HepG2 (cell line): Measurements from ENCODE around the gene PHKG2. TPM values are rescaled to one million over a fixed set of nuclear protein-coding genes. Genes with fewer than 3 reads are reported as not detected.
A peak's percentile ranks its signal among the peaks of the same experiment; 100 is the strongest.

Source experiments
- GZF1 ChIP-seq: sonication (generic); formaldehyde crosslinking; IDR thresholded peaks from 2 replicates; pipeline ENCODE4 v1.5.1; 2020; ENCODE audit warnings: mild to moderate bottlenecking, missing genetic modification reagents
- HES4 ChIP-seq: sonication (generic); formaldehyde crosslinking; IDR thresholded peaks from 2 replicates; pipeline ENCODE4 v1.9.0; 2021; ENCODE audit warnings: mild to moderate bottlenecking, missing genetic modification reagents, borderline replicate concordance
- ZBTB3 ChIP-seq: sonication (generic); formaldehyde crosslinking; IDR thresholded peaks from 2 replicates; pipeline ENCODE4 v1.4.0; 2020; ENCODE audit warnings: low read depth, mild to moderate bottlenecking, moderate library complexity, missing genetic modification reagents, borderline replicate concordance
- ZFAT ChIP-seq: sonication (generic); formaldehyde crosslinking; conservative IDR thresholded peaks from 2 replicates; pipeline ENCODE4 v1.8.1; 2023; ENCODE audit warnings: missing genetic modification reagents, inconsistent platforms
- ZFP62 ChIP-seq: sonication (generic); formaldehyde crosslinking; IDR thresholded peaks from 2 replicates; pipeline ENCODE4 v1.4.0; 2020; ENCODE audit warnings: missing genetic modification reagents
- ZNF253 ChIP-seq: sonication (generic); formaldehyde crosslinking; IDR thresholded peaks from 2 replicates; pipeline ENCODE4 v1.8.0; 2022; ENCODE audit warnings: mild to moderate bottlenecking, missing genetic modification reagents, borderline replicate concordance
- ZNF337 ChIP-seq: sonication (generic); formaldehyde crosslinking; IDR thresholded peaks from 2 replicates; pipeline ENCODE4 v1.5.1; 2020; ENCODE audit warnings: missing genetic modification reagents, low read depth, mild to moderate bottlenecking, borderline replicate concordance
- ZNF773 ChIP-seq: sonication (generic); formaldehyde crosslinking; IDR thresholded peaks from 2 replicates; pipeline ENCODE4 v1.4.0; 2020; ENCODE audit warnings: missing genetic modification reagents, borderline replicate concordance
- ZNF816 ChIP-seq: sonication (generic); formaldehyde crosslinking; IDR thresholded peaks from 2 replicates; pipeline ENCODE4 v1.8.0; 2022; ENCODE audit warnings: missing genetic modification reagents, mild to moderate bottlenecking, borderline replicate concordance
- polyA plus RNA-seq, 8 experiments: library from polyadenylated mRNA; depleted of rRNA in 3 of 8; stranded (reverse) in 7 of 8; unstranded in 1 of 8; fragments of >200 nt; fragmentation: Illumina TruSeq in 4 of 8; extraction: Trizol in 4 of 8; gene quantifications; 2 replicates each; pipeline versions ENCODE4 v1.2.1 to v1.2.3, GENCODE V29; 2011 to 2016; ENCODE audit warnings: low read depth in 4 of 8, missing spikeins in 1 of 8, mixed read lengths in 1 of 8; ENCODE audit not compliant: insufficient read depth in 1 of 8
- total RNA-seq, 5 experiments: library from RNA; depleted of rRNA; stranded (reverse); fragments of >200 nt; fragmentation: Illumina TruSeq; extraction: Trizol; gene quantifications; 2 replicates each; pipeline ENCODE4 v1.2.3, GENCODE V29; 2016; ENCODE audit warnings: low read depth in 1 of 5
- TF ChIP-seq, protein P1 (sequence below): sonication (generic); formaldehyde crosslinking; IDR thresholded peaks from 2 replicates; pipeline ENCODE4 v1.4.0; 2020; ENCODE audit warnings: mild to moderate bottlenecking, missing genetic modification reagents, borderline replicate concordance
- TF ChIP-seq, protein P2 (sequence below): sonication (generic); formaldehyde crosslinking; IDR thresholded peaks from 2 replicates; pipeline ENCODE4 v1.4.0; 2020; ENCODE audit warnings: missing genetic modification reagents, borderline replicate concordance
- TF ChIP-seq, protein P3 (sequence below): conservative IDR thresholded peaks from 2 replicates; pipeline ENCODE4 v1.6.1; 2018; ENCODE audit warnings: missing genetic modification reagents
- TF ChIP-seq, protein P4 (sequence below): sonication (generic); formaldehyde crosslinking; IDR thresholded peaks from 2 replicates; pipeline ENCODE4 v1.4.0; 2020; ENCODE audit warnings: missing genetic modification reagents, mild to moderate bottlenecking, borderline replicate concordance
- TF ChIP-seq, protein P5 (sequence below): IDR thresholded peaks from 2 replicates; pipeline ENCODE4 v1.6.1; 2016; ENCODE audit warnings: missing compliant biosample characterization, missing genetic modification reagents, borderline replicate concordance
- TF ChIP-seq, protein P6 (sequence below): sonication (generic); formaldehyde crosslinking; conservative IDR thresholded peaks from 2 replicates; pipeline ENCODE4 v1.5.0; 2020; ENCODE audit warnings: missing genetic modification reagents

Gene PHKG2
- total and polyA plus RNA-seq, 2 of the 13 experiments (the other 11 are each of a cell fraction or from before 2014, with no cell fraction given): 37.4 to 42.1 TPM

DNA sequence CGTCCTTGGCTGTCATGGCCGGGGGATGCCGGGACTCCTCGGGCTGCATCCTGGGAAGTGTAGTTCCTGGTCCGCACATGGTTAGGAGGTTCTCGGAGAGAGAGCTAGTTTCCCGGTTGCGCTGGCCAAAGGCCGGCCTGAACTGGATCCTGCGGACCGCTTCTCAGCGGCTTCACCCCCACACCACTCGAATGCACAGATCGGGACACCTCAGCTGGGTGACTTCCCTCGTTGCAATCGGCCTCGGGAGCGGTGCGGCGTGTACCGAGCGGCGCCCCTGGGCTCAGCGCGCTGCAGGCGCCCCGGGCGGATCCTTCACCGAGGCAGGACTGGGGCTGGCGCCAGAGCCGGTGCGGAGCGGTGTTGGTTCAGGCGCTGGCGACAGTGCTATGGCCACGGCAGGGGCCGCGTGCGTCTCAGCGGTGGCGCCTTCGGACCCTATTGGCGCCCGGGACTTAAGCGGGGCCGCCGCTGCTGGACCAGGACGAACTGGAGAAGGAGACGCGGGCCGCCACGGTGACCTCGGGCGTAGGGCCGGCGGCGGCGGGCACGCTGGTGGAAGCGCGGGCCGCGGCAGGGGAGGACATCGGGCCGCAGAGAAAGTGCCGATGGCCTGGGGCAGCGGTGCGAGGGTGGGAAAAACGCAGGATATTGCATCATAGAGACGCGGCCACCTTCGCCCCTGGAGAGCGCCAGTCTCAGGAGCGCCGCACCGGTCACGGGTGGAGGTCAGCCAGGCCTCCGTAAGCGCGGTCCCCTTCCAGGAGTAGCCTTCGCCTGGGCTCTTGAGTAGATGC is 27.4 kb downstream of the PHKG2 start (continued):
- TF ChIP-seq, protein P1, sequence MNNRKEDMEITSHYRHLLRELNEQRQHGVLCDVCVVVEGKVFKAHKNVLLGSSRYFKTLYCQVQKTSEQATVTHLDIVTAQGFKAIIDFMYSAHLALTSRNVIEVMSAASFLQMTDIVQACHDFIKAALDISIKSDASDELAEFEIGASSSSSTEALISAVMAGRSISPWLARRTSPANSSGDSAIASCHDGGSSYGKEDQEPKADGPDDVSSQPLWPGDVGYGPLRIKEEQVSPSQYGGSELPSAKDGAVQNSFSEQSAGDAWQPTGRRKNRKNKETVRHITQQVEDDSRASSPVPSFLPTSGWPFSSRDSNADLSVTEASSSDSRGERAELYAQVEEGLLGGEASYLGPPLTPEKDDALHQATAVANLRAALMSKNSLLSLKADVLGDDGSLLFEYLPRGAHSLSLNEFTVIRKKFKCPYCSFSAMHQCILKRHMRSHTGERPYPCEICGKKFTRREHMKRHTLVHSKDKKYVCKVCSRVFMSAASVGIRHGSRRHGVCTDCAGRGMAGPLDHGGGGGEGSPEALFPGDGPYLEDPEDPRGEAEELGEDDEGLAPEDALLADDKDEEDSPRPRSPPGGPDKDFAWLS (CRISPR knock-in tag): no peak
- TF ChIP-seq, protein P2, sequence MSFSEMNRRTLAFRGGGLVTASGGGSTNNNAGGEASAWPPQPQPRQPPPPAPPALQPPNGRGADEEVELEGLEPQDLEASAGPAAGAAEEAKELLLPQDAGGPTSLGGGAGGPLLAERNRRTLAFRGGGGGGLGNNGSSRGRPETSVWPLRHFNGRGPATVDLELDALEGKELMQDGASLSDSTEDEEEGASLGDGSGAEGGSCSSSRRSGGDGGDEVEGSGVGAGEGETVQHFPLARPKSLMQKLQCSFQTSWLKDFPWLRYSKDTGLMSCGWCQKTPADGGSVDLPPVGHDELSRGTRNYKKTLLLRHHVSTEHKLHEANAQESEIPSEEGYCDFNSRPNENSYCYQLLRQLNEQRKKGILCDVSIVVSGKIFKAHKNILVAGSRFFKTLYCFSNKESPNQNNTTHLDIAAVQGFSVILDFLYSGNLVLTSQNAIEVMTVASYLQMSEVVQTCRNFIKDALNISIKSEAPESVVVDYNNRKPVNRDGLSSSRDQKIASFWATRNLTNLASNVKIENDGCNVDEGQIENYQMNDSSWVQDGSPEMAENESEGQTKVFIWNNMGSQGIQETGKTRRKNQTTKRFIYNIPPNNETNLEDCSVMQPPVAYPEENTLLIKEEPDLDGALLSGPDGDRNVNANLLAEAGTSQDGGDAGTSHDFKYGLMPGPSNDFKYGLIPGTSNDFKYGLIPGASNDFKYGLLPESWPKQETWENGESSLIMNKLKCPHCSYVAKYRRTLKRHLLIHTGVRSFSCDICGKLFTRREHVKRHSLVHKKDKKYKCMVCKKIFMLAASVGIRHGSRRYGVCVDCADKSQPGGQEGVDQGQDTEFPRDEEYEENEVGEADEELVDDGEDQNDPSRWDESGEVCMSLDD (CRISPR knock-in tag): no peak; the same call in none of the 2 replicates
- TF ChIP-seq, protein P3, sequence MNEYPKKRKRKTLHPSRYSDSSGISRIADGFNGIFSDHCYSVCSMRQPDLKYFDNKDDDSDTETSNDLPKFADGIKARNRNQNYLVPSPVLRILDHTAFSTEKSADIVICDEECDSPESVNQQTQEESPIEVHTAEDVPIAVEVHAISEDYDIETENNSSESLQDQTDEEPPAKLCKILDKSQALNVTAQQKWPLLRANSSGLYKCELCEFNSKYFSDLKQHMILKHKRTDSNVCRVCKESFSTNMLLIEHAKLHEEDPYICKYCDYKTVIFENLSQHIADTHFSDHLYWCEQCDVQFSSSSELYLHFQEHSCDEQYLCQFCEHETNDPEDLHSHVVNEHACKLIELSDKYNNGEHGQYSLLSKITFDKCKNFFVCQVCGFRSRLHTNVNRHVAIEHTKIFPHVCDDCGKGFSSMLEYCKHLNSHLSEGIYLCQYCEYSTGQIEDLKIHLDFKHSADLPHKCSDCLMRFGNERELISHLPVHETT: no peak; the same call in 1 of the 2 replicates
- TF ChIP-seq ZNF253 (CRISPR knock-in tag) (peak; percentile 79; the same call in 1 of the 2 replicates), ZFP62 (CRISPR knock-in tag) (0 out of 2 replicates have a peak, but pooled peaks have one; percentile 61), GZF1 (CRISPR knock-in tag) (0 out of 2 replicates have a peak, but pooled peaks have one; percentile 22), ZNF337 (CRISPR knock-in tag) (peak; percentile 97), ZBTB3 (CRISPR knock-in tag) (peak; percentile 46; the same call in 1 of the 2 replicates), ZNF816 (CRISPR knock-in tag) (no peak), ZFAT (CRISPR knock-in tag) (peak; percentile 87), ZNF773 (CRISPR knock-in tag) (0 out of 2 replicates have a peak, but pooled peaks have one; percentile 23), HES4 (CRISPR knock-in tag) (peak; percentile 93)
- TF ChIP-seq, protein P4, sequence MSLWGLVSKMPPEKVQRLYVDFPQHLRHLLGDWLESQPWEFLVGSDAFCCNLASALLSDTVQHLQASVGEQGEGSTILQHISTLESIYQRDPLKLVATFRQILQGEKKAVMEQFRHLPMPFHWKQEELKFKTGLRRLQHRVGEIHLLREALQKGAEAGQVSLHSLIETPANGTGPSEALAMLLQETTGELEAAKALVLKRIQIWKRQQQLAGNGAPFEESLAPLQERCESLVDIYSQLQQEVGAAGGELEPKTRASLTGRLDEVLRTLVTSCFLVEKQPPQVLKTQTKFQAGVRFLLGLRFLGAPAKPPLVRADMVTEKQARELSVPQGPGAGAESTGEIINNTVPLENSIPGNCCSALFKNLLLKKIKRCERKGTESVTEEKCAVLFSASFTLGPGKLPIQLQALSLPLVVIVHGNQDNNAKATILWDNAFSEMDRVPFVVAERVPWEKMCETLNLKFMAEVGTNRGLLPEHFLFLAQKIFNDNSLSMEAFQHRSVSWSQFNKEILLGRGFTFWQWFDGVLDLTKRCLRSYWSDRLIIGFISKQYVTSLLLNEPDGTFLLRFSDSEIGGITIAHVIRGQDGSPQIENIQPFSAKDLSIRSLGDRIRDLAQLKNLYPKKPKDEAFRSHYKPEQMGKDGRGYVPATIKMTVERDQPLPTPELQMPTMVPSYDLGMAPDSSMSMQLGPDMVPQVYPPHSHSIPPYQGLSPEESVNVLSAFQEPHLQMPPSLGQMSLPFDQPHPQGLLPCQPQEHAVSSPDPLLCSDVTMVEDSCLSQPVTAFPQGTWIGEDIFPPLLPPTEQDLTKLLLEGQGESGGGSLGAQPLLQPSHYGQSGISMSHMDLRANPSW (CRISPR knock-in tag): 0 out of 2 replicates have a peak, but pooled peaks have one; percentile 83
- TF ChIP-seq, protein P5, sequence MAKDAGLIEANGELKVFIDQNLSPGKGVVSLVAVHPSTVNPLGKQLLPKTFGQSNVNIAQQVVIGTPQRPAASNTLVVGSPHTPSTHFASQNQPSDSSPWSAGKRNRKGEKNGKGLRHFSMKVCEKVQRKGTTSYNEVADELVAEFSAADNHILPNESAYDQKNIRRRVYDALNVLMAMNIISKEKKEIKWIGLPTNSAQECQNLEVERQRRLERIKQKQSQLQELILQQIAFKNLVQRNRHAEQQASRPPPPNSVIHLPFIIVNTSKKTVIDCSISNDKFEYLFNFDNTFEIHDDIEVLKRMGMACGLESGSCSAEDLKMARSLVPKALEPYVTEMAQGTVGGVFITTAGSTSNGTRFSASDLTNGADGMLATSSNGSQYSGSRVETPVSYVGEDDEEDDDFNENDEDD (CRISPR knock-in tag): peak; percentile 73
- TF ChIP-seq, protein P6, sequence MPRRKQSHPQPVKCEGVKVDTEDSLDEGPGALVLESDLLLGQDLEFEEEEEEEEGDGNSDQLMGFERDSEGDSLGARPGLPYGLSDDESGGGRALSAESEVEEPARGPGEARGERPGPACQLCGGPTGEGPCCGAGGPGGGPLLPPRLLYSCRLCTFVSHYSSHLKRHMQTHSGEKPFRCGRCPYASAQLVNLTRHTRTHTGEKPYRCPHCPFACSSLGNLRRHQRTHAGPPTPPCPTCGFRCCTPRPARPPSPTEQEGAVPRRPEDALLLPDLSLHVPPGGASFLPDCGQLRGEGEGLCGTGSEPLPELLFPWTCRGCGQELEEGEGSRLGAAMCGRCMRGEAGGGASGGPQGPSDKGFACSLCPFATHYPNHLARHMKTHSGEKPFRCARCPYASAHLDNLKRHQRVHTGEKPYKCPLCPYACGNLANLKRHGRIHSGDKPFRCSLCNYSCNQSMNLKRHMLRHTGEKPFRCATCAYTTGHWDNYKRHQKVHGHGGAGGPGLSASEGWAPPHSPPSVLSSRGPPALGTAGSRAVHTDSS (CRISPR knock-in tag): peak; percentile 97
